Measurements from ENCODE around the gene SLC25A34. TPM values are rescaled to one million over a fixed set of nuclear protein-coding genes. Genes with fewer than 3 reads are reported as not detected.
A peak's percentile ranks its signal among the peaks of the same experiment; 100 is the strongest.

The SLC25A34 gene
- total RNA-seq, 2 experiments from 2014 or later, result 0.56 to 0.81 TPM

GRCh38 chr1:15708486-15709137 is 27.4 kb upstream of the SLC25A34 start:
- Mint-ChIP-seq H3K4me1 (ENCODE audit: low read depth) (peaks cover 13% of the 10 kb centered on the region), H3K27ac (no peak overlapping the region), H3K36me3 (ENCODE audit: low read depth) (peaks cover 7% of the 10 kb centered on the region), H3K4me3 (no peak overlapping the region), H3K27me3 (no peaks in the 10 kb centered on the region), H3K9me3 (no peaks in the 10 kb centered on the region)
- ATAC-seq (no peak), DNase-seq (no peak)
- TF ChIP-seq CTCF (IDR thresholded peaks at IDR 0.05), result no peak
- CTCF ChIA-PET, result interaction anchor here (1.0 kb wide), 3 partner anchors 11 to 83 kb away, joined by 3 read pairs; no protein-coding TSS in a partner anchor
- intact Hi-C loops (cut with micrococcal nuclease), result no loop called here
- POLR2A ChIA-PET, result interaction anchor here (1.0 kb wide), 1 partner anchor 130 kb away, joined by 3 read pairs; no protein-coding TSS in a partner anchor

- peaks cover 12% of the 10 kb centered on the region for H3K4me1 Mint-ChIP-seq (ENCODE audit: low read depth)
- H3K9me3 Mint-ChIP-seq, result no peaks in the 10 kb centered on the region
- POLR2A ChIA-PET, result interaction anchor here (1.0 kb wide), 1 partner anchor 131 kb away, joined by 3 read pairs; no protein-coding TSS in a partner anchor
- H3K4me3 Mint-ChIP-seq, result no peak overlapping the region
- ATAC-seq (no peak), DNase-seq (no peak)
- H3K27ac Mint-ChIP-seq, result no peak overlapping the region
- intact Hi-C loops (cut with micrococcal nuclease), result no loop called here
- TF ChIP-seq CTCF (IDR thresholded peaks at IDR 0.05), result no peak
- peaks cover 7% of the 10 kb centered on the region for H3K36me3 Mint-ChIP-seq (ENCODE audit: low read depth)
- no peaks in the 10 kb centered on the region for H3K27me3 Mint-ChIP-seq
- CTCF ChIA-PET, result interaction anchor here (1.0 kb wide), 3 partner anchors 11 to 82 kb away, joined by 3 read pairs; no protein-coding TSS in a partner anchor
These were observed 26.8 kb upstream of the SLC25A34 start for GRCh38 chr1:15709226-15709625.

GRCh38 chr1:15712168-15712567 is 23.9 kb upstream of the SLC25A34 start:
- Mint-ChIP-seq H3K27ac (no peak overlapping the region), H3K4me1 (ENCODE audit: low read depth) (peaks cover 10% of the 10 kb centered on the region), H3K36me3 (ENCODE audit: low read depth) (peaks cover 2% of the 10 kb centered on the region), H3K9me3 (no peaks in the 10 kb centered on the region), H3K4me3 (no peak overlapping the region), H3K27me3 (no peaks in the 10 kb centered on the region)
- intact Hi-C loops (cut with micrococcal nuclease), result no loop called here
- no peak for TF ChIP-seq CTCF (IDR thresholded peaks at IDR 0.05)
- ChIA-PET POLR2A (interaction anchor here (1.3 kb wide), 1 partner anchor 14 kb away, joined by 3 read pairs; no protein-coding TSS in a partner anchor), CTCF (no interaction called here)
- no peak for ATAC-seq
- DNase-seq, result peak; percentile 9

GRCh38 chr1:15714406-15715136 is 21.5 kb upstream of the SLC25A34 start:
- Mint-ChIP-seq H3K36me3 (ENCODE audit: low read depth) (peaks cover 5% of the 10 kb centered on the region), H3K4me3 (no peak overlapping the region), H3K27ac (no peak overlapping the region), H3K9me3 (no peaks in the 10 kb centered on the region), H3K4me1 (ENCODE audit: low read depth) (peaks cover 6% of the 10 kb centered on the region), H3K27me3 (no peaks in the 10 kb centered on the region)
- no peak for TF ChIP-seq CTCF (IDR thresholded peaks at IDR 0.05)
- ATAC-seq (no peak), DNase-seq (no peak)
- CTCF ChIA-PET, result interaction anchor here (1.5 kb wide), 1 partner anchor 17 kb away, joined by 3 read pairs; no protein-coding TSS in a partner anchor
- intact Hi-C loops (cut with micrococcal nuclease), result no loop called here
- POLR2A ChIA-PET, result interaction anchor here (0.9 kb wide), 1 partner anchor 9 kb away, joined by 3 read pairs; no protein-coding TSS in a partner anchor
